Activated naive CD4-positive, alpha-beta T cell treated with anti-CD3 and anti-CD28 coated beads, Interleukin-2, amount 10 ng/mL, durations not matched to agents 7 days and 5 days (primary cell): ENCODE measurements around the gene AGK.

ENCODE experiments used
- CTCF ChIA-PET: fragments of 350-600 bp; sonication (Branson Sonifier 250); formaldehyde crosslinking; loops from one replicate; lab custom pipeline; 2021; ENCODE audit warnings: antibody characterized with exemption; lab: Charles Lee
- DNase-seq: peaks from one replicate; pipeline ENCODE4 v3.0.0-alpha.2; 2020
- H3K27ac Mint-ChIP-seq: one replicate; pipeline ENCODE4 v1.8.0; 2021; ENCODE audit warnings: mild to moderate bottlenecking, moderate library complexity, mixed read lengths
- H3K27me3 Mint-ChIP-seq: one replicate; pipeline ENCODE4 v1.8.0; 2021; ENCODE audit warnings: mild to moderate bottlenecking, mixed read lengths
- H3K36me3 Mint-ChIP-seq: one replicate; pipeline ENCODE4 v1.8.0; 2021; ENCODE audit warnings: mixed read lengths
- H3K4me1 Mint-ChIP-seq: one replicate; pipeline ENCODE4 v1.8.0; 2021; ENCODE audit warnings: mixed read lengths
- H3K4me3 Mint-ChIP-seq: one replicate; pipeline ENCODE4 v1.8.0; 2021; ENCODE audit warnings: mild to moderate bottlenecking, moderate library complexity, mixed read lengths
- H3K9me3 Mint-ChIP-seq: one replicate; pipeline ENCODE4 v1.8.0; 2021; ENCODE audit warnings: mixed read lengths

Gene AGK

GRCh38 chr7:141652691-141653090 is 101.5 kb downstream of the AGK start:
- Mint-ChIP-seq H3K36me3 (peaks cover 23% of the 10 kb centered on the region), H3K27ac (no peak overlapping the region), H3K9me3 (no peaks in the 10 kb centered on the region), H3K4me3 (no peak overlapping the region), H3K4me1 (peaks cover 6% of the 10 kb centered on the region), H3K27me3 (no peaks in the 10 kb centered on the region)
- no peak for DNase-seq
- CTCF ChIA-PET: interaction anchor here (1.4 to 5.6 kb wide), 2 partner anchors 84 to 133 kb away, joined by 3 to 52 read pairs; partner anchors contain the start of gene SSBP1

- Mint-ChIP-seq H3K9me3 (no peaks in the 10 kb centered on the region), H3K4me3 (no peak overlapping the region), H3K36me3 (peaks cover 22% of the 10 kb centered on the region), H3K27me3 (no peaks in the 10 kb centered on the region), H3K27ac (peak overlapping the region; percentile 13), H3K4me1 (peaks cover 6% of the 10 kb centered on the region)
- CTCF ChIA-PET: interaction anchor here (0.7 to 5.6 kb wide), 24 partner anchors 9 to 320 kb away, joined by 3 to 52 read pairs (median 5); partner anchors contain the start of genes DENND11, SSBP1 and TAS2R4
- peak; percentile 79 for DNase-seq
These were observed 103.3 kb downstream of the AGK start for GRCh38 chr7:141654551-141654950.

- Mint-ChIP-seq H3K27ac (no peak overlapping the region), H3K4me1 (peaks cover 28% of the 10 kb centered on the region), H3K4me3 (no peak overlapping the region), H3K9me3 (no peaks in the 10 kb centered on the region), H3K36me3 (peaks cover 46% of the 10 kb centered on the region), H3K27me3 (no peaks in the 10 kb centered on the region)
- CTCF ChIA-PET: interaction anchor here (0.6 to 3.1 kb wide), 2 partner anchors 13 to 78 kb away, joined by 3 to 18 read pairs; partner anchors contain the start of gene SSBP1
- DNase-seq: no peak
These were observed 108.3 kb downstream of the AGK start for GRCh38 chr7:141659501-141659900.

GRCh38 chr7:141660259-141660658 is 109.0 kb downstream of the AGK start:
- H3K36me3 Mint-ChIP-seq: peaks cover 39% of the 10 kb centered on the region
- no peak overlapping the region for H3K4me3 Mint-ChIP-seq
- peak overlapping the region; percentile 55 for H3K27ac Mint-ChIP-seq
- no peak for DNase-seq
- H3K4me1 Mint-ChIP-seq: peaks cover 25% of the 10 kb centered on the region
- no peaks in the 10 kb centered on the region for H3K9me3 Mint-ChIP-seq
- CTCF ChIA-PET: interaction anchor here (0.5 to 3.1 kb wide), 3 partner anchors 24 to 77 kb away, joined by 3 to 18 read pairs (median 3); partner anchors contain the start of gene SSBP1
- H3K27me3 Mint-ChIP-seq: no peaks in the 10 kb centered on the region

DNA sequence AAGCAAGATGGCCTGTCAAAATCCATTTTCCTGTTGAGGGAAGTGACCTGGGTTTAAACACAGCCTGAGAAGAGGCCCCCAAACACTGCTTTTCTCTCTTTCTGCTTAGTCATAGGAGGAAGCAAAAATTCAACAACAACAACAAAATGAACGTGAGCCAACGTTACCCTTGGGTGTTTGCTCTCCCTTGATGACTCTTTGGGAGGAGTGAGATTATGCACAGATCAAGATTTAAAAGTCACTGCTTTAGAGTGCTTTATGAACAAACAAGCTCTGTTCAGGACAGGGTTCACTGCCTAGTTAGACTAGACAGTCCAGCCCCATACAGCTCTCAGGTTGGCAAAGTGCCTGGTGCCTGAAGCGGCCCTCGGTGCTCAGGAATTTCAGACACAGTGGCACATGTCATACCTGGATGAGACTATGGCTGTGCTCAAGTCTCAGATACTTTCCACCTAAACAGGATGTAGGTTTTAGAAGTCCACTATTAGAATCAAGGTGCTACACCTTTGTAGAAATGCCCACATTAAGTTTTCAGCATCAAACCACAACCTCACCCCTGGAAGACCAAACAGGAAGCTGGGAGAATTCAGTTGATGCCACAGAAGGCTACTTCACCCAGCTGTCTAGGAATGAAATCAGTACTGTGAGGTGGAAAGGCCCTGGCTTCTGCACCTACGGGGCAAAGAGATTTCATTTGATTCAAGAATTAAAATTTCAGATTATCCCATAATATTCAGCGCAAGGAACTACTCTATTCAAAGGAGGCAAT is 112.1 kb downstream of the AGK start:
- no peak for DNase-seq
- peaks cover 40% of the 10 kb centered on the region for H3K36me3 Mint-ChIP-seq

DNA sequence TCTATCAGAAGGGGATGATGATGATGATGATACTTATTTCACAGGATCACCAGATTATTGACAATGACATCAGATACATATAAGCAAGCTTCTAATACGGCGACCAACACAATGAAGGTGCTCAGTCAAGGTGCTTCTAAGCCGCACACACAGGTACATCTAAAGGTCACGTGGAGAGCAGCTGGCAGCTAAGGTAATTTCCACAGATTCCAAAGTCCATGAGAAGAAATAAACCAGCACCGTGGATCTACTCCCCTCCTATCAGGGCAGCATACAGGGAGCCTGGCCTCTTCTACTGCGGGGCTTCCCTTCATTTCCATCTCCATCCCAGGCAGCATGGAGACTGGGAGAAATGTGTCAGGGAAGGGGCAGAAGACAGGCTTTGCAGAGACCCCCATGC is 113.2 kb downstream of the AGK start:
- Mint-ChIP-seq H3K27ac (peak overlapping the region; percentile 70), H3K4me3 (no peak overlapping the region), H3K36me3 (peaks cover 40% of the 10 kb centered on the region), H3K9me3 (no peaks in the 10 kb centered on the region), H3K27me3 (no peaks in the 10 kb centered on the region), H3K4me1 (peaks cover 25% of the 10 kb centered on the region)
- DNase-seq: no peak
- CTCF ChIA-PET: interaction anchor here (1.9 kb wide), 1 partner anchor 10 kb away, joined by 5 read pairs; no protein-coding TSS in a partner anchor

More for the DNA sequence above, 112.1 kb downstream of the AGK start:
- H3K27me3 Mint-ChIP-seq: no peaks in the 10 kb centered on the region
- no peak overlapping the region for H3K4me3 Mint-ChIP-seq
- peaks cover 25% of the 10 kb centered on the region for H3K4me1 Mint-ChIP-seq
- peak overlapping the region; percentile 74 for H3K27ac Mint-ChIP-seq
- CTCF ChIA-PET: interaction anchor here (0.6 to 1.9 kb wide), 2 partner anchors 9 to 125 kb away, joined by 3 to 5 read pairs; no protein-coding TSS in a partner anchor
- H3K9me3 Mint-ChIP-seq: no peaks in the 10 kb centered on the region

GRCh38 chr7:141665208-141666035 is 114.2 kb downstream of the AGK start:
- Mint-ChIP-seq H3K27me3 (no peaks in the 10 kb centered on the region), H3K4me1 (peaks cover 24% of the 10 kb centered on the region), H3K4me3 (no peak overlapping the region), H3K36me3 (peaks cover 39% of the 10 kb centered on the region), H3K9me3 (no peaks in the 10 kb centered on the region), H3K27ac (no peak overlapping the region)
- DNase-seq: no peak
- CTCF ChIA-PET: interaction anchor here (0.5 to 2.1 kb wide), 2 partner anchors 11 to 70 kb away, joined by 3 to 7 read pairs; no protein-coding TSS in a partner anchor

- H3K4me1 Mint-ChIP-seq: peaks cover 22% of the 10 kb centered on the region
- no peak for DNase-seq
- H3K9me3 Mint-ChIP-seq: no peaks in the 10 kb centered on the region
- CTCF ChIA-PET: interaction anchor here (0.5 to 2.1 kb wide), 2 partner anchors 12 to 70 kb away, joined by 3 to 7 read pairs; no protein-coding TSS in a partner anchor
- no peaks in the 10 kb centered on the region for H3K27me3 Mint-ChIP-seq
- no peak overlapping the region for H3K4me3 Mint-ChIP-seq
- H3K36me3 Mint-ChIP-seq: peaks cover 38% of the 10 kb centered on the region
- H3K27ac Mint-ChIP-seq: no peak overlapping the region
These were observed 114.9 kb downstream of the AGK start for GRCh38 chr7:141666071-141666470.

- H3K9me3 Mint-ChIP-seq: no peaks in the 10 kb centered on the region
- CTCF ChIA-PET: no interaction called here
- no peak for DNase-seq
- H3K27me3 Mint-ChIP-seq: no peaks in the 10 kb centered on the region
- H3K4me3 Mint-ChIP-seq: no peak overlapping the region
- H3K36me3 Mint-ChIP-seq: peaks cover 31% of the 10 kb centered on the region
- H3K27ac Mint-ChIP-seq: no peak overlapping the region
- peaks cover 6% of the 10 kb centered on the region for H3K4me1 Mint-ChIP-seq
These were observed 117.6 kb downstream of the AGK start for GRCh38 chr7:141668853-141669252.

GRCh38 chr7:141671705-141672496 is 120.7 kb downstream of the AGK start:
- CTCF ChIA-PET: interaction anchor here (0.9 kb wide), 1 partner anchor 12 kb away, joined by 3 read pairs; no protein-coding TSS in a partner anchor
- H3K27ac Mint-ChIP-seq: no peak overlapping the region

DNA sequence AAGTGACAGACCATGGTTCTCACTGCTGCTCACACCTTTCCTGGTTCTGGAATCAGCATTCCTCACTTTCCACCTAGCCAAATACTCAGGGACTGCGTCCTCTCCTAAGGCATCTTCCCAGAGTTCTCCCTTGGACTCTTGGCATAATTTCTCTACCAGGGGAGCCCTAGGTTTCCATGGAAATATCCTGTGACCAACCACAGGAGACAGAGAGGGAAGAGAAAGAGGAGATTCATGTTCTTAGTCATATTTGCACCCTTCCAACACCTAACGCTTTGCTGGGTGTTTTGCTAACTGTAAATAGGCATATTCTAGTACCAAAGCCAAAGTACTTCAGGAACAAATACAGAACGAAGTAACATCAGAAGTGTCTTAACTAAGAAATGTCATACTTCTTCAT is 122.1 kb downstream of the AGK start:
- no peak overlapping the region for H3K27ac Mint-ChIP-seq
- no peaks in the 10 kb centered on the region for H3K9me3 Mint-ChIP-seq
- CTCF ChIA-PET: interaction anchor here (0.9 to 4.7 kb wide), 3 partner anchors 14 to 65 kb away, joined by 3 to 26 read pairs (median 5); partner anchors contain the start of gene SSBP1
- H3K36me3 Mint-ChIP-seq: peaks cover 20% of the 10 kb centered on the region
- no peak overlapping the region for H3K4me3 Mint-ChIP-seq
- H3K4me1 Mint-ChIP-seq: peaks cover 26% of the 10 kb centered on the region
- no peaks in the 10 kb centered on the region for H3K27me3 Mint-ChIP-seq
- DNase-seq: no peak

More at GRCh38 chr7:141671705-141672496, 120.7 kb downstream of the AGK start:
- Mint-ChIP-seq H3K9me3 (no peaks in the 10 kb centered on the region), H3K4me3 (no peak overlapping the region), H3K36me3 (peaks cover 21% of the 10 kb centered on the region), H3K27me3 (no peaks in the 10 kb centered on the region), H3K4me1 (peaks cover 22% of the 10 kb centered on the region)
- DNase-seq: no peak

DNA sequence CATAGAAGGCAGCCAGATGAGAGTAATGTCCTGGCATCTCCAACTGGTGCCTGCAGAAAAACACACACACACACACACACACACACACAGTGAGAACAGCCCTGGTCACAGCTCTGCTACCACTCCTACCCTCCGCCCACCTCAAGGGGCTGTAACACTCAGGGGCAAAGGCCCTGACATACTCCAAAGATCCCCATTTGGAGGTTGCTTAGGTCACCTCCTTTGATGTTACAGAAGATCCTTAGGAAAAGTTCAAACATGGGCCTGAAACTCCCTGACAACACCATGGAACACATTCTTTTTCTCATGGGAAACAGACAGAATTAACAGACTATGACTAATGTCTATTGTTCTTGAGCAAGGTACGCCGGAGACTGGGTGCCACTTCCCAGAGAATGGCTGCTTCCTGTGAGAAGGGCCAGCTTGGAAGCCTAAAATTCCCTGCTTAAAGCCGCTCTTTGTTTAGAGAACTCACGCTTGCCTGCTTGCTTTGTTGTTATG is 123.0 kb downstream of the AGK start:
- Mint-ChIP-seq H3K9me3 (no peaks in the 10 kb centered on the region), H3K4me3 (no peak overlapping the region), H3K27me3 (no peaks in the 10 kb centered on the region), H3K27ac (peak overlapping the region; percentile 28), H3K36me3 (peaks cover 20% of the 10 kb centered on the region), H3K4me1 (peaks cover 33% of the 10 kb centered on the region)
- CTCF ChIA-PET: interaction anchor here (1.5 to 4.7 kb wide), 3 partner anchors 20 to 64 kb away, joined by 5 to 26 read pairs (median 6); partner anchors contain the start of gene SSBP1
- no peak for DNase-seq

- H3K4me3 Mint-ChIP-seq: no peak overlapping the region
- no peak overlapping the region for H3K27ac Mint-ChIP-seq
- CTCF ChIA-PET: interaction anchor here (1.5 to 4.7 kb wide), 4 partner anchors 13 to 63 kb away, joined by 5 to 26 read pairs (median 6); partner anchors contain the start of gene SSBP1
- H3K9me3 Mint-ChIP-seq: no peaks in the 10 kb centered on the region
- peaks cover 33% of the 10 kb centered on the region for H3K4me1 Mint-ChIP-seq
- DNase-seq: no peak
- H3K27me3 Mint-ChIP-seq: no peaks in the 10 kb centered on the region
- peaks cover 20% of the 10 kb centered on the region for H3K36me3 Mint-ChIP-seq
These were observed 123.5 kb downstream of the AGK start for GRCh38 chr7:141674702-141675101.
